Glomerular endothelial cell (primary cell): ENCODE results near the gene C1orf21. TPM values are rescaled to one million over a fixed set of nuclear protein-coding genes. Genes with fewer than 3 reads are reported as not detected.

Source experiments
- DNase-seq: peaks from one replicate; pipeline ENCODE4 v3.0.0-alpha.2; 2011; ENCODE audit warnings: low read depth, low spot score; ENCODE audit errors: extremely low read depth
- total RNA-seq: library from RNA; depleted of rRNA; stranded (reverse); fragments of >200 nt; gene quantifications from 2 replicates; pipeline ENCODE4 v1.2.3, GENCODE V29; 2015

The C1orf21 gene
- total RNA-seq, 1 donor from 2014 or later, result 28.1 TPM

GRCh38 chr1:184442260-184442659 is 55.4 kb downstream of the C1orf21 start:
- no peak for DNase-seq

DNA sequence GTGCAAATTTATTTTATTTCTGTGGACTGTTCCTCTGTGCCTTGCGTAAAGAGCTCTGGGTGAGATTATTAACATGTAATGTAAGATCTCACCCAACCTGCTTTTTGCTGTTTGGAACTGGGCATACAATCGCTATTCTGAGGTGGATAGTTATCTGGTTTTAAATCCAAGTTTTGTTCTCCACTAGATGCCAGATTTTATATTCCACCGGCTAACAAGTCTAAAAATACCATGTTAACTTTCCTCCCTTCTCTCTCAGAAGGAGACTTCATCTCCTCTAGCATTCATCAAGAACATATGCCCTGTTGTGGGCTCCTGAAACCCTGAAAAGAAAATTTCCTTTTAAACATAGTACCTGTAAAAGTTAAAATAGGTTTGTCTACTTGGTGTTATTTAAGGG is 56.4 kb downstream of the C1orf21 start:
- DNase-seq, result no peak

DNA sequence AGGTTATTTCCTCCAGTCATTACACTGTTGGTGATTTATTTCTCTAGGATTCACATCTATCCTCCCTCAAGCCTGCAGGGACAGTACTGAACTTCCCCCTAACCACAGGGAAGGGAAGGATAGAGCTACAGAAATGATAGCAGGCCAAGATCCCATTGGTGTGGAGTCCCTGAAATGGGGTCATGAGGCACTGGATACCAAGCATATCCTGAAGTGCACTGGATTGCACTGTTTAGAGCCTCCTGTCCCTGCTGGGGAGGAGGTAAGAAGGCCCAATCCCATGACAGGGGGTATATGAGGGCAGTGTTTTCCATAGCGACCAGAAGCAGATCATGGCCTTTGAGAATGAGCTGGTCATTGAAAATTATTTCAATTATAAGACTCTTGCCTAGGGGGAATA is 56.8 kb downstream of the C1orf21 start:
- no peak for DNase-seq

GRCh38 chr1:184445997-184446396 is 59.2 kb downstream of the C1orf21 start:
- DNase-seq, result no peak

DNA sequence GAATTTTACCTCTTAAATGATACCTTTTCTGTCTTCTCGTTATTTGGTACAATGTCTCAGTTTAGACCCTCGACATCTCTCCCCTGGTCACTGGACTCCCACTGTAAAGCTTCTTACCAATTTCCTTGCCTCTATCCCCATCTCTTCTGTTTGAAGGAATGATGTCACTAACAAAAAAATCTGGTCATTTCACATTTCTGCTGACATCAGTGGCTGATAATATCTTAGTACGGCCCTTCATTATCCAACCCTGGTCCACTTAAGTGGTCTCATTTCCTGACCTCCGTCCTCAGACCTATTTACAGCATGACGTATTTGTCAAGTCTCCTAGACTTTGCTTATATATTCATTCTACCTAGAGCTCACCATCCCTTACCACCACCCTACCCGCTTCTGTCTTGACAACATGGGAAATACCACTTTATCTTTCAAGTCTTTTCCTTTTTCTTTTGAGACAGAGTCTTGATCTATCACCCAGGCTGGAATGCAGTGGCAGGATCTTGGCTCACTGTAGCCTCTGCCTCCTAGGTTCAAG is 60.9 kb downstream of the C1orf21 start:
- no peak for DNase-seq

GRCh38 chr1:184449916-184450315 is 63.1 kb downstream of the C1orf21 start:
- no peak for DNase-seq

GRCh38 chr1:184455786-184456185 is 69.0 kb downstream of the C1orf21 start:
- DNase-seq, result no peak

DNA sequence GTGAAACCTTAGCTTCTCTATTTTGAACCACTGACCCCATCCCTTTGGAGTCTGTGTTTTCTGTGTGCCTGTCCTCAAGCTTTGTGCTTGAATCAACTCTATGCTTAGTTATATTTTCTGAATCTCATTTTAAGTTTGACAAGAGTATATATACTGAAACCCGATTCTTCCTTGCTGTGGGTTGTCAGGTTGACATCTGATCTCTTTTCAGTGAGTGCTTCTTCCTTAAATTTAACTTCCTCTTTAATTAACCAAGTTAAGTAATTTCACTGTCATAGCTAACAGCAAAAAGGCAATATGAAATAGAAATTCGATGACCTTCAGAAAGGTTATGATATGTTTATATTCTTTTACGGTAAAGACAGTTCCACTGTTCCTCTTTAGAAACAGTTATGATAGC is 69.4 kb downstream of the C1orf21 start:
- DNase-seq, result no peak

DNA sequence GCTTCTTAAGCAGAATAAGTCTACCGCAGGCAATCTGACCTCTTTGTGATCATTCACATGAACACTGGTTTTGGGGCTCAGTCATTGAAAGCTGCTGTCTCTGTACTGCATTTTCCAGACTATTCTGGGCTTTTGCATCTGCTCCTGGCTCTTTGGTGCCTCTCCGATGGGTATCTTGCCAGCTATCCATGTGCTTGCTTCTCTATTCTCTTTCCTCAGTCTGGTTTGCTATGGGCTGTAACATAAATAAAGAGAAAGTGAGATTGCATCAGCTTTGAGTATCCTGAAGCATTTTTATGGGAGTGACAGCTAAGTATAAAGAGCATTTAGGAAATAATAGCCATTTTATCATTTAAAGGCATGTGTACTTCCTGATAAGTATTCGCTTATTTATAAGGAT is 70.7 kb downstream of the C1orf21 start:
- DNase-seq, result no peak

DNA sequence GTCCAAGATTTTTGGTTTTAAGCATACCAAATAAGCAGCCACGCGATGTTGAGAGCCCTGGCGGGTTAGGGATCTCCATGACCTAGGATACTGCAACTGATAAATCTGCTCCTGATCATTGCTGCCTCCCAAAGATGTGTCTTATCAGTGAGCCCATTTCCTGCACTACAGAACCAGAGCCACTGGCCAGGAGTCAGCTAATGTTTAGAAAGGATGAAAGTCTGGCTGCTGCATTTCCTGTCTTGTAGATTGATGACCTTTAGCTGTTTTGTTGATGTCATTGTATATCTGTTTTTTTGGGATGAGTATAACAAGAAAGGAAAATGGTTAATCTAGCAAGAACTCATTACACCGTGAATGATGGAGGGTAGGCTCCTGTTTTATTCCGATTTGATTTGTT is 74.5 kb downstream of the C1orf21 start:
- DNase-seq, result no peak

DNA sequence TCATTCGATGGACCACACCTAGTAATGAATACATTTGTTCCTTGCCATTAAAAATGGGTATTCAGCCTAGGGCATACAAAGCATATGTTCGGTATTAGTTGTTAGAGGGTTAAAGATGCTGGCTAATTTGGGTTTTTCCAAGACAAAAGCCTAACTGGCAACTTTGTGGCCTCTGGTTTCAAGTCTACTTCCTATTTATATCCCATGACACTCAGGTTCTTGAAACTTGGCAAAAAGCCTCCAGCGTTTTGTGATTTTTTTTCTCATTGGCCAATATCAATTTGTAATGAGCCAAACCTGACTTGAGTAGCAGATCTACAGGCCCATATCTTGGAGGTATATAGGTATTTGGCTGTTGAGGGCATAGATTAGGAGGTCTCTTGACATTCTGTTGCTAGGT is 75.3 kb downstream of the C1orf21 start:
- no peak for DNase-seq

GRCh38 chr1:184462990-184463389 is 76.2 kb downstream of the C1orf21 start:
- no peak for DNase-seq

- DNase-seq, result no peak
Observed at GRCh38 chr1:184463680-184464079, 76.9 kb downstream of the C1orf21 start.

DNA sequence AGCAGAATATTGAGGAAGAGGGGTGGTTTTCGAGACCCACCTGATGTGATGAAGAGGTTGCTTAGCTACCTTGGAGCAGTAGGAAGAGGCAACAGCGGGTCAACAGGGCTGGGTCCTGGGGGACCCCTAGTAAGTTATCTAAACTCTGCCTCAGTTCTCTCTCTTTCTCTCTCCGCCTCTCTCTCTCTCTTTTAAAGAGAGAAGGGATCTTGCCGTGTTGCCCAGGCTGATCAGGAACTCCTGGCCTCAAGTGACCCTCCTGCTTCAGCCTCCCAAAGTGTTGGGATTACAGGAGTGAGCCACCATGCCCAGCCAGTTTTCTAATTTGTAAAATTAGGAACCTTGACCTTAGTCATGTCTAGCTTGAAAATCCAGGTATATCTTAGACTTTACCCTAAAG is 77.9 kb downstream of the C1orf21 start:
- no peak for DNase-seq

DNA sequence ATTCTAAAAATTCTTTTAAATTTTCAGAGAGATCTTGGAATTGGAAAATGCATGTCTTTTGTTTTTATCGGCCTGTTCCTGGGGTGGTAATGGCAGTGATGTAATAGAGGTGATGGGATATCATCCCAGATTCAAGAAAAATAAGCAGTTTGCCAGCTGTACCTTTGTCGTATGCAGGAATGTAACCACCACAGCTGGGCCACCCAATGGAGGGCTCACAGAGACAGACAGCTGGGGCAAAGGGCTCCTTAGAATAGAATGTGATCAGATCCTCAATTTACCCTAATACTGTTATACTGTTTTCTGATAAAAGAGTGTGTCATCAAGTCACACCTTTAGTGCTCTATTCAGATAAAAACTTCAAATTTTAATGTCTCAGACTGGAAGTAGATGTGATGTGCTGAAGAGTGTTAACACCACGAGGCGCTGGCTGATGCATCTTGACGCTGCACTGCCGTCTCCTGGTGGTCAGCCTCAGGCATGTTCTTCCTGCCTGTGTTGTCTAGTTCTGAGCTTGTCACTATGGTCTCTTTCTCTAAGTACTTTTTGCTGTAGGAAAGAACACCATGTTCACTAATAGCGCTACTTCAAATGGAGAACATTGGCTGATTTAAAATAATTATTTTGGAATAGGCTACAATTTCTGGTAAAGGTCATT is 78.8 kb downstream of the C1orf21 start:
- DNase-seq, result no peak

- no peak for DNase-seq
Observed at GRCh38 chr1:184467295-184467694, 80.5 kb downstream of the C1orf21 start.

- no peak for DNase-seq
Observed at GRCh38 chr1:184469396-184469795, 82.6 kb downstream of the C1orf21 start.

GRCh38 chr1:184471686-184472085 is 84.9 kb downstream of the C1orf21 start:
- DNase-seq, result no peak

- DNase-seq, result no peak
Observed at GRCh38 chr1:184472136-184472535, 85.3 kb downstream of the C1orf21 start.

DNA sequence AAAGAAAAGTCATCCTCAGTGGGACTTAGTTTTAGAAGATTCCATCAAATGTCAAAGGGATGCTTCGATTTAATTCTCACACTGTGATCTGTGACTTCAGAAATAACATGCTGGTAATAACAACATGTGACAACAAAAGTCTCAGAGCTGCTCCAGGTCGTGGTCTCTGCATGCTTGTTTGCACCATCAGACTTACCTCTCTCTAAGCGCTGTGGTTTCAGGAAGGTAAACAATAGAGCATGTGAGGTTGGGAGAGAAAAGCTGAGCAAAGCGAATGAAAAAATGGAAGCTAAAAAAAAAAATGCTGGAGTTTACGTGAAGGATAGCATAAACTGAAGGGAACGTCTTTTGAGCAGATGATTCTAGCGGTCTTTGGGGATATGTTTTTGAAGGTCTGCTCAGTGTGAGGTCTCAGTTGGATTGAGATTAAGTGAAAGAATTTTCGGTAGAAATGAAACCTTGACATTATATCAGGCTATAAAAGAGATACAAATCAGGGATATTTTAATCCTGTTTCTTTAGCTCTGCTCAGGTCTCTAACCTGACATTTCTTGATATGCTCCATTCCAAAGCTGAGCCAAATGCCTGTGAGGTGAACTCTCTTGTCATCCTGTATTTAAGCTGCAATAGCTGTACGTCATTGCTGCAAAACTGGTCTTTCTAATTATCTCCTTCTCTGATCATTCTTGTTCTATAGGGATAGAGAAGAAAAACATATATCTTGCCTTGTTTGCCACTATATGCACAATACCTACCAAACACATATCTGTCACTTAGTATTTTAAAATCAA is 86.5 kb downstream of the C1orf21 start:
- DNase-seq, result no peak

DNA sequence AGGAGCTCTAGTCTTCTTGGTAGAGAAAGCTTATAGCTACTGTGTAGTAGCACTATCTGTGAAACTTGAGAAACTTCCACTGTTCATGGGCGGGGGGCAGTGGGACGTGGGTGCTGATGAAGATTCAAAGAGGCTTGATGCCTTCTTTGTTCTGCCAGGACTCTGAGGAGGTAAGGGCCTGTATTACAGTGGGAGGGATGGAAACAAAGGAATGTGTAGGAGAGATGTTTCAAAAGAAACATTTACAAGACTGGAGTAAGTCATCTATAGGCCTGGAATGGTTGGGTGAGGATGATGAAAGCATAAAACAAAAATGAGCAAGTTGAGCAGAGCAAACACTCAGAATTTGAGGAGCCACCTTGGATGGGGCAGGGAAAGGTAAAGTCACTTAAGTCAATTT is 89.4 kb downstream of the C1orf21 start:
- DNase-seq, result no peak
